ENCODE measurements around the gene E2F2. TPM values are rescaled to one million over a fixed set of nuclear protein-coding genes. Genes with fewer than 3 reads are reported as not detected.
A peak's percentile ranks its signal among the peaks of the same experiment; 100 is the strongest.

E2F2 gene
- total and polyA plus RNA-seq, 2 of the 13 experiments (the other 11 are each of a cell fraction or from before 2014, with no cell fraction given): 0.65 to 6.6 TPM

DNA sequence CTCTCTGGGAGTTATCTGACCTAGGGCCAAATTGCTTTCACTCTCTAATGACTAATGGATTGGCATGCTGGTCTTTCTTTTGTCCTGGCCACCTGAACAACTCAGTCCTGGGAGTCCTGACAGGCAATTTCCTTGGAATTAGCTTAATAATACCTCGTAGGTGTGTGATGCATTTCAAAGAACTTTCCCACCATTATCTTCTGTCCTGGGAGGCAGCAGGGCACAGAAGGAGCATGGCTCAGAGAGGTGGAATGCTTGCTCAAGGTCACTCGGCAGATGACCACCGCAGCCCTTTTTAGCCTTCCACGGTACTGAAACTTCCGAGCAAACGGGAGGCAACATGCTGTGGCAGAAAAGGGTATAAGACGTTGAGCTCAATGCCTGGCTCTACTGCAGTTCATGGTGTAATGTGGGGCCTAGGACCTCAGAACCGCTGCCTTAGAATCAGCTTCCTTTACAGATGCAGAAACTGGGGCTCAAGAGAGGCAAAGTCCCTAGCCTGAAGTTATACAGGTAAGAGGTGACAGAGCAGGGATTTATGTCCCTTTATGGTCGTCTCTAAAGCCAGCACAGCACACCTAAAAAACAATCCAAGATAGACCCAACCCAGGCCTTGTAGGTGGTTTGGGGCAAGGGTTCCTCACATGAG, 25.1 kb upstream of the E2F2 start (continued):
- TF ChIP-seq FOXA3 (CRISPR knock-in tag; IDR thresholded peaks at IDR 0.05): 0 out of 2 replicates have a peak, but pooled peaks have one; percentile 13
- TF ChIP-seq PITX1 (CRISPR knock-in tag; IDR thresholded peaks at IDR 0.05): no peak
- TF ChIP-seq, protein P1, sequence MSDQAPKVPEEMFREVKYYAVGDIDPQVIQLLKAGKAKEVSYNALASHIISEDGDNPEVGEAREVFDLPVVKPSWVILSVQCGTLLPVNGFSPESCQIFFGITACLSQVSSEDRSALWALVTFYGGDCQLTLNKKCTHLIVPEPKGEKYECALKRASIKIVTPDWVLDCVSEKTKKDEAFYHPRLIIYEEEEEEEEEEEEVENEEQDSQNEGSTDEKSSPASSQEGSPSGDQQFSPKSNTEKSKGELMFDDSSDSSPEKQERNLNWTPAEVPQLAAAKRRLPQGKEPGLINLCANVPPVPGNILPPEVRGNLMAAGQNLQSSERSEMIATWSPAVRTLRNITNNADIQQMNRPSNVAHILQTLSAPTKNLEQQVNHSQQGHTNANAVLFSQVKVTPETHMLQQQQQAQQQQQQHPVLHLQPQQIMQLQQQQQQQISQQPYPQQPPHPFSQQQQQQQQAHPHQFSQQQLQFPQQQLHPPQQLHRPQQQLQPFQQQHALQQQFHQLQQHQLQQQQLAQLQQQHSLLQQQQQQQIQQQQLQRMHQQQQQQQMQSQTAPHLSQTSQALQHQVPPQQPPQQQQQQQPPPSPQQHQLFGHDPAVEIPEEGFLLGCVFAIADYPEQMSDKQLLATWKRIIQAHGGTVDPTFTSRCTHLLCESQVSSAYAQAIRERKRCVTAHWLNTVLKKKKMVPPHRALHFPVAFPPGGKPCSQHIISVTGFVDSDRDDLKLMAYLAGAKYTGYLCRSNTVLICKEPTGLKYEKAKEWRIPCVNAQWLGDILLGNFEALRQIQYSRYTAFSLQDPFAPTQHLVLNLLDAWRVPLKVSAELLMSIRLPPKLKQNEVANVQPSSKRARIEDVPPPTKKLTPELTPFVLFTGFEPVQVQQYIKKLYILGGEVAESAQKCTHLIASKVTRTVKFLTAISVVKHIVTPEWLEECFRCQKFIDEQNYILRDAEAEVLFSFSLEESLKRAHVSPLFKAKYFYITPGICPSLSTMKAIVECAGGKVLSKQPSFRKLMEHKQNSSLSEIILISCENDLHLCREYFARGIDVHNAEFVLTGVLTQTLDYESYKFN (CRISPR knock-in tag; conservative IDR thresholded peaks at IDR 0.05): 0 out of 2 replicates have a peak, but pooled peaks have one; percentile 9
- TF ChIP-seq CREB1 (IDR thresholded peaks at IDR 0.05): no peak
- peak; percentile 41; the same call in 1 of the 2 replicates for TF ChIP-seq CREB1 (CRISPR knock-in tag; IDR thresholded peaks at IDR 0.05)
- TF ChIP-seq SP1 (IDR thresholded peaks at IDR 0.05): no peak
- no peak for TF ChIP-seq SP1 (CRISPR knock-in tag; IDR thresholded peaks at IDR 0.05)
- TF ChIP-seq ZNF430 (CRISPR knock-in tag; IDR thresholded peaks at IDR 0.05): 0 out of 2 replicates have a peak, but pooled peaks have one; percentile 10
- TF ChIP-seq ZNF138 (CRISPR knock-in tag; IDR thresholded peaks at IDR 0.05; ENCODE audit: low read depth): no peak
- TF ChIP-seq NFKBIZ (CRISPR knock-in tag; IDR thresholded peaks at IDR 0.05): 0 out of 2 replicates have a peak, but pooled peaks have one; percentile 13
- TF ChIP-seq, protein P2, sequence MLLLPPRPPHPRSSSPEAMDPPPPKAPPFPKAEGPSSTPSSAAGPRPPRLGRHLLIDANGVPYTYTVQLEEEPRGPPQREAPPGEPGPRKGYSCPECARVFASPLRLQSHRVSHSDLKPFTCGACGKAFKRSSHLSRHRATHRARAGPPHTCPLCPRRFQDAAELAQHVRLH (CRISPR knock-in tag; IDR thresholded peaks at IDR 0.05; ENCODE audit: borderline replicate concordance, low read depth): no peak
- TF ChIP-seq, protein P3, sequence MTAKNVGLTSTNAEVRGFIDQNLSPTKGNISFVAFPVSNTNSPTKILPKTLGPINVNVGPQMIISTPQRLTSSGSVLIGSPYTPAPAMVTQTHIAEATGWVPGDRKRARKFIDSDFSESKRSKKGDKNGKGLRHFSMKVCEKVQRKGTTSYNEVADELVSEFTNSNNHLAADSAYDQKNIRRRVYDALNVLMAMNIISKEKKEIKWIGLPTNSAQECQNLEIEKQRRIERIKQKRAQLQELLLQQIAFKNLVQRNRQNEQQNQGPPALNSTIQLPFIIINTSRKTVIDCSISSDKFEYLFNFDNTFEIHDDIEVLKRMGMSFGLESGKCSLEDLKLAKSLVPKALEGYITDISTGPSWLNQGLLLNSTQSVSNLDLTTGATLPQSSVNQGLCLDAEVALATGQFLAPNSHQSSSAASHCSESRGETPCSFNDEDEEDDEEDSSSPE (CRISPR knock-in tag; IDR thresholded peaks at IDR 0.05): 0 out of 2 replicates have a peak, but pooled peaks have one; percentile 50
- no peak for TF ChIP-seq ZNF674 (CRISPR knock-in tag; IDR thresholded peaks at IDR 0.05; ENCODE audit: low read depth)
- TF ChIP-seq MAZ (IDR thresholded peaks at IDR 0.05; ENCODE audit: borderline replicate concordance, low read depth, low read length): no peak
- TF ChIP-seq MAZ (CRISPR knock-in tag; IDR thresholded peaks at IDR 0.05; ENCODE audit: low read depth): no peak
- no peak for TF ChIP-seq SMARCC2 (IDR thresholded peaks at IDR 0.05)
- TF ChIP-seq PHF8 (CRISPR knock-in tag; IDR thresholded peaks at IDR 0.05): 0 out of 2 replicates have a peak, but pooled peaks have one; percentile 19
- TF ChIP-seq GZF1 (CRISPR knock-in tag; IDR thresholded peaks at IDR 0.05): no peak
- no peak for TF ChIP-seq HNF4G (IDR thresholded peaks at IDR 0.05; ENCODE audit: borderline replicate concordance, low read depth, low read length)
- no peak for TF ChIP-seq HNF4G (CRISPR knock-in tag; IDR thresholded peaks at IDR 0.05; ENCODE audit: borderline replicate concordance, low read depth)
- 0 out of 2 replicates have a peak, but pooled peaks have one; percentile 64 for TF ChIP-seq SNAPC2 (CRISPR knock-in tag; IDR thresholded peaks at IDR 0.05)
- TF ChIP-seq LCORL (IDR thresholded peaks at IDR 0.05): no peak
- no peak for TF ChIP-seq LCORL (CRISPR knock-in tag; IDR thresholded peaks at IDR 0.05)
- no peak for TF ChIP-seq ZZZ3 (CRISPR knock-in tag; IDR thresholded peaks at IDR 0.05; ENCODE audit: borderline replicate concordance)

Data from HepG2 (cell line).